ENCODE measurements around the gene PVRIG. TPM values are rescaled to one million over a fixed set of nuclear protein-coding genes. Genes with fewer than 3 reads are reported as not detected.
A peak's percentile ranks its signal among the peaks of the same experiment; 100 is the strongest.
"Not testable (repeated sequence)": the region's sequence is repeated elsewhere in the genome, so short reads cannot be mapped to it uniquely, and the experiment has no call there.

The PVRIG gene
- total RNA-seq, 2 donors from 2014 or later: not detected

DNA sequence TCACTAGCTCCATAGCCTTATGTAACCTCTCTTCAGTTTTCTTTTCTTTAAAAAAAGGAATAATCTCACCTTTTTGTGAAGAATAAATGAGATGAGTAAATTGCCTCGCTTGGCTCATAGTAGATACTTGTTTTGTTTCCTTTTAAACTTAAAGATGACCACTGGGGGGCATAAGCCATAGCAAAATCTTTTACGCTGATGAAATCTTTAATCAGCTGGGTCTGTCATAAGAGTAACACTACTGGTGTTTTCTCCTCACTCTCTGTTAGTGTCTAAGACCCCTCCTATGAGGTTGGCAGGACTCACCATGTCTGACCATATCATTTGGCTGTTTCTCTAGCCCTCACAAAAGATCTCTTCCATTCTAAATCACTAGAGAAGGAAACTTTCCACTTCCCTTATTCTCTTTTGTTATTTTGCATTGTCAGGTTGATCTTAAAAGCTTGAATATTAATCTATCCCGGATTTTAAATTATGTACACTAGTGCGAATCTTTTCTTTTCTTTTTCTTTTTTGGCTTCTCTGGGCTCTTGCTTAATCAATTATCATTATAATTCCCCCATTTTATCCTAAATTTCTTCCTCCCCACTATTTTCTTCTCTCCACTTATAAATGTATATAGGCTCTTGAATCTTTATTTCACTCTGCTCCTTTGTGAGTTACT lies 29.6 kb upstream of the PVRIG start:
- Mint-ChIP-seq H3K9me3 (no peaks in the 10 kb centered on the region), H3K4me1 (no peaks in the 10 kb centered on the region), H3K4me3 (no peak overlapping the region), H3K36me3 (ENCODE audit: low read depth) (no peaks in the 10 kb centered on the region), H3K27ac (no peak overlapping the region), H3K27me3 (ENCODE audit: insufficient read depth) (peaks cover 26% of the 10 kb centered on the region)
- Histone ChIP-seq H3K27ac (ENCODE audit: low read depth, low read length) (no peak overlapping the region), H3K36me3 (ENCODE audit: control insufficient read depth, insufficient read depth, low read length) (no peaks in the 10 kb centered on the region), H3K27me3 (ENCODE audit: control insufficient read depth, insufficient read depth, low read length, poor library complexity, severe bottlenecking) (no peaks in the 10 kb centered on the region), H3K9me3 (ENCODE audit: control insufficient read depth, low read length) (no peaks in the 10 kb centered on the region), H3K9ac (ENCODE audit: extremely low read depth, low read length, poor library complexity, severe bottlenecking) (no peak overlapping the region), H3K4me3 (ENCODE audit: low read length) (no peak overlapping the region), H3K4me1 (ENCODE audit: control insufficient read depth, insufficient read depth, low read length) (no peaks in the 10 kb centered on the region)
- DNase-seq: no peak
- TF ChIP-seq, protein P1, sequence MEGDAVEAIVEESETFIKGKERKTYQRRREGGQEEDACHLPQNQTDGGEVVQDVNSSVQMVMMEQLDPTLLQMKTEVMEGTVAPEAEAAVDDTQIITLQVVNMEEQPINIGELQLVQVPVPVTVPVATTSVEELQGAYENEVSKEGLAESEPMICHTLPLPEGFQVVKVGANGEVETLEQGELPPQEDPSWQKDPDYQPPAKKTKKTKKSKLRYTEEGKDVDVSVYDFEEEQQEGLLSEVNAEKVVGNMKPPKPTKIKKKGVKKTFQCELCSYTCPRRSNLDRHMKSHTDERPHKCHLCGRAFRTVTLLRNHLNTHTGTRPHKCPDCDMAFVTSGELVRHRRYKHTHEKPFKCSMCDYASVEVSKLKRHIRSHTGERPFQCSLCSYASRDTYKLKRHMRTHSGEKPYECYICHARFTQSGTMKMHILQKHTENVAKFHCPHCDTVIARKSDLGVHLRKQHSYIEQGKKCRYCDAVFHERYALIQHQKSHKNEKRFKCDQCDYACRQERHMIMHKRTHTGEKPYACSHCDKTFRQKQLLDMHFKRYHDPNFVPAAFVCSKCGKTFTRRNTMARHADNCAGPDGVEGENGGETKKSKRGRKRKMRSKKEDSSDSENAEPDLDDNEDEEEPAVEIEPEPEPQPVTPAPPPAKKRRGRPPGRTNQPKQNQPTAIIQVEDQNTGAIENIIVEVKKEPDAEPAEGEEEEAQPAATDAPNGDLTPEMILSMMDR (conservative IDR thresholded peaks at IDR 0.05): peak; percentile 60
- 88% methylated on average over 4 of the region's 4 CpGs for WGBS, 2 experiments (ENCODE audit: insufficient coverage in 1 of 2, insufficient read length in 1 of 2)

DNA sequence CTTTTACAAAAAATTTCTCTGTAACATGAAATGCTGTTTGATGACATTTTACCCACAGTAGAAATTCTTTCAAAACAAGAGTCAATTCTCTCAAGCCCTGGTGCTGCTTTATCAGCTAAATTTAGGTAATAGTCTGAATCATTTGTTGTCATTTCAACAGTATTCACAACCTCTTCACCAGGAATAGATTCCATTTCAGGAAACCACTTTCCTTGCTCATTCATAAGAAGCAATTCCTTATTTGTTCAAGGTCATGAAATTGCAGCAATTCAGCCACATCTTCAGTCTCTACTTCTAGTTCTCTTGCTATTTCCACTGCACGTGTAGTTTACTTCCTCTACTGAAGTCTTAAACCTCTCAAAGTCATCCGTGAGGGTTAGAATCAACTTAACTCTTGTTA lies 28.0 kb upstream of the PVRIG start:
- peaks cover 32% of the 10 kb centered on the region for H3K27me3 Mint-ChIP-seq (ENCODE audit: insufficient read depth)
- WGBS, 2 experiments (ENCODE audit: insufficient coverage in 1 of 2, insufficient read length in 1 of 2): 95 to 96% methylated on average over 2 of the region's 2 CpGs

DNA sequence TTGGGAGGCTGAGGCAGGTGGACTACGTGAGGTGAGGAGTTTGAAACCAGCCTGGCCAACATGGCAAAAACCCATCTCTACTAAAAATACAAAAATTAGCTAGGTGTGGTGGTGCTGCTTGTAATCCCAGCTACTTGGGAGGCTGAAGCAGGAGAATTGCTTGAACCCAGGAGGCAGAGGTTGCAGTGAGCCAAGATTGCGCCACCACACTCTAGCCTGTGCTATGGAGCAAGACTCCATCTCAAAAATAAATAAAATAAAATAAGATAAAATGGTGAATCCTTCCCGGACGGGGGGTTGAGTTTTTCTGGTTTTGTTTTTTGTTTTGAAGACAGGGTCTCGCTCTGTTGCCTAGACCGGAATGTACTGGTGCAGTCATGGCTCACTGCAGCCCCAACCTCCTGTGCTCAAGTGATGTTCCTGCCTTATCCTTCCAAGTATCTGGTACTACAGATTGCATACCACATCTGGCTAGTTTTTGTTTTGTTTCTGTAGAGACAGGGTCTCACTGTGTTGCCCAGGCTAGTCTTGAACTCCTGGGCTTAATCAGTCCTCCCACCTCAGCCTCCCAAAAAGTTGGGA lies 27.4 kb upstream of the PVRIG start:
- H3K36me3 Mint-ChIP-seq (ENCODE audit: low read depth); H3K27me3 ChIP-seq (ENCODE audit: control insufficient read depth, insufficient read depth, low read length, poor library complexity, severe bottlenecking); H3K9me3 ChIP-seq (ENCODE audit: control insufficient read depth, low read length); H3K27ac Mint-ChIP-seq; DNase-seq; H3K9ac ChIP-seq (ENCODE audit: extremely low read depth, low read length, poor library complexity, severe bottlenecking); H3K4me1 ChIP-seq (ENCODE audit: control insufficient read depth, insufficient read depth, low read length); H3K4me3 Mint-ChIP-seq; H3K4me1 Mint-ChIP-seq; H3K27ac ChIP-seq (ENCODE audit: low read depth, low read length); H3K9me3 Mint-ChIP-seq; H3K4me3 ChIP-seq (ENCODE audit: low read length); H3K36me3 ChIP-seq (ENCODE audit: control insufficient read depth, insufficient read depth, low read length): not testable (repeated sequence)
- 90 to 96% methylated on average over 4 to 5 of the region's 6 CpGs for WGBS, 2 experiments (ENCODE audit: insufficient coverage in 1 of 2, insufficient read length in 1 of 2)
- peaks cover 33% of the 10 kb centered on the region for H3K27me3 Mint-ChIP-seq (ENCODE audit: insufficient read depth)

More for the DNA sequence above, 28.0 kb upstream of the PVRIG start:
- no peak for DNase-seq
- no peak overlapping the region for H3K9ac ChIP-seq (ENCODE audit: extremely low read depth, low read length, poor library complexity, severe bottlenecking)
- no peaks in the 10 kb centered on the region for H3K36me3 ChIP-seq (ENCODE audit: control insufficient read depth, insufficient read depth, low read length)
- TF ChIP-seq, protein P1 (conservative IDR thresholded peaks at IDR 0.05): no peak
- Mint-ChIP-seq H3K4me1 (no peaks in the 10 kb centered on the region), H3K27ac (no peak overlapping the region), H3K36me3 (ENCODE audit: low read depth) (no peaks in the 10 kb centered on the region), H3K4me3 (no peak overlapping the region), H3K9me3 (no peaks in the 10 kb centered on the region)
- H3K27ac ChIP-seq (ENCODE audit: low read depth, low read length): no peak overlapping the region
- no peaks in the 10 kb centered on the region for H3K4me1 ChIP-seq (ENCODE audit: control insufficient read depth, insufficient read depth, low read length)
- H3K9me3 ChIP-seq (ENCODE audit: control insufficient read depth, low read length): no peaks in the 10 kb centered on the region
- no peak overlapping the region for H3K4me3 ChIP-seq (ENCODE audit: low read length)
- H3K27me3 ChIP-seq (ENCODE audit: control insufficient read depth, insufficient read depth, low read length, poor library complexity, severe bottlenecking): no peaks in the 10 kb centered on the region
